Cardiac fibroblast (primary cell): Measurements from ENCODE around the gene CDKAL1.

Experiments used
- DNase-seq, 2 donors: peaks; one replicate each; pipeline versions ENCODE4 v3.0.0 to v3.0.0-alpha.2; 2010; ENCODE audit warnings: low read depth in 2 of 2
- H3K4me3 ChIP-seq, 2 donors: replicated peaks in 1 of 2; 1 replicate in 1 of 2; 2 replicates in 1 of 2; pipeline ENCODE4 v1.5.1; 2011; ENCODE audit warnings: low read depth in 2 of 2, low read length in 2 of 2, mild to moderate bottlenecking in 2 of 2, moderate library complexity in 1 of 2
- CTCF ChIP-seq: IDR thresholded peaks from one replicate; pipeline ENCODE4 v1.5.1; 2011; ENCODE audit warnings: low read depth, mild to moderate bottlenecking, low read length, inconsistent platforms

Gene CDKAL1

GRCh38 chr6:20706238-20706938 is 172.1 kb downstream of the CDKAL1 start:
- peak in 1 of 2 donors; percentile 70 for DNase-seq
- no peak for TF ChIP-seq CTCF

GRCh38 chr6:20706939-20707485 is 172.8 kb downstream of the CDKAL1 start:
- TF ChIP-seq CTCF, result no peak
- no peak for DNase-seq
- H3K4me3 ChIP-seq, result no peak overlapping the region

More at GRCh38 chr6:20706238-20706938, 172.1 kb downstream of the CDKAL1 start:
- no peak overlapping the region for H3K4me3 ChIP-seq

GRCh38 chr6:20707870-20708269 is 173.6 kb downstream of the CDKAL1 start:
- no peak overlapping the region for H3K4me3 ChIP-seq
- DNase-seq, result no peak
- TF ChIP-seq CTCF, result no peak

GRCh38 chr6:20708367-20709124 is 174.3 kb downstream of the CDKAL1 start:
- DNase-seq, result peak in 1 of 2 donors; percentile 12
- H3K4me3 ChIP-seq, result no peak overlapping the region
- no peak for TF ChIP-seq CTCF

- peak; percentile 29 to 35 for DNase-seq
- H3K4me3 ChIP-seq, result no peak overlapping the region
- TF ChIP-seq CTCF, result no peak
These were observed 175.2 kb downstream of the CDKAL1 start for GRCh38 chr6:20709451-20709850.

GRCh38 chr6:20710341-20710740 is 176.1 kb downstream of the CDKAL1 start:
- no peak overlapping the region for H3K4me3 ChIP-seq
- TF ChIP-seq CTCF, result no peak
- no peak for DNase-seq
